Measurements from ENCODE around the gene TCEAL3. TPM values are rescaled to one million over a fixed set of nuclear protein-coding genes. Genes with fewer than 3 reads are reported as not detected.
A peak's percentile ranks its signal among the peaks of the same experiment; 100 is the strongest.

TCEAL3 gene
- total RNA-seq, 4 donors from 2014 or later: 3.4 to 16.7 (median 12.4) TPM

- intact Hi-C loops (cut with DNase I; ENCODE audit: low total_unique reads) (no loop called here), in situ Hi-C loops (cut with MboI; ENCODE audit: low pct_ligation_motif_present in 1 of 4, low pct_unique_long_range_greater_than_20kb in 1 of 4, low sequenced_read_pairs in 3 of 4) (no loop called here)
- peak overlapping the region; percentile 50 to 77 (median 54) for H3K4me3 ChIP-seq
- H3K4me1 ChIP-seq: no peaks in the 10 kb centered on the region
- H3K27ac ChIP-seq: peak overlapping the region; percentile 81 to 88 (median 86)
- H3K27me3 ChIP-seq: no peaks in the 10 kb centered on the region
- H3K36me3 ChIP-seq: no peaks in the 10 kb centered on the region
- no peak for TF ChIP-seq POLR2AphosphoS5 (IDR thresholded peaks at IDR 0.05)
- H3K9me3 ChIP-seq: no peaks in the 10 kb centered on the region
- DNase-seq: no peak
- WGBS, 2 donors (ENCODE audit: low coverage in 1 of 2): 40% methylated on average over 21 of the region's 21 CpGs; no CpG with 5 or more reads in 1 of the 2 donors
These were observed 672 bp downstream of the TCEAL3 start for GRCh38 chrX:103608306-103608963.

- no peak overlapping the region for H3K27ac ChIP-seq
- DNase-seq: no peak
- no peak for TF ChIP-seq POLR2A (IDR thresholded peaks at IDR 0.05)
- TF ChIP-seq POLR2AphosphoS5 (IDR thresholded peaks at IDR 0.05): no peak
- TF ChIP-seq CTCF (IDR thresholded peaks at IDR 0.05): no peak
- no peak for TF ChIP-seq EP300 (IDR thresholded peaks at IDR 0.05; ENCODE audit: low read depth)
- H3K4me1 ChIP-seq: no peaks in the 10 kb centered on the region
- intact Hi-C loops (cut with DNase I; ENCODE audit: low total_unique reads) (no loop called here), in situ Hi-C loops (cut with MboI; ENCODE audit: low pct_ligation_motif_present in 1 of 4, low pct_unique_long_range_greater_than_20kb in 1 of 4, low sequenced_read_pairs in 3 of 4) (no loop called here)
- H3K36me3 ChIP-seq: no peaks in the 10 kb centered on the region
- 56% methylated on average over 1 of the region's 1 CpG; no CpG with 5 or more reads in 1 of the 2 donors for WGBS, 2 donors (ENCODE audit: low coverage in 1 of 2)
- no peaks in the 10 kb centered on the region for H3K9me3 ChIP-seq
- H3K27me3 ChIP-seq: no peaks in the 10 kb centered on the region
- no peak overlapping the region for H3K4me3 ChIP-seq
These were observed 2.5 kb downstream of the TCEAL3 start for GRCh38 chrX:103610282-103610681.

GRCh38 chrX:103613362-103613890 lies 5.7 kb downstream of the TCEAL3 start:
- H3K36me3 ChIP-seq: no peaks in the 10 kb centered on the region
- TF ChIP-seq POLR2AphosphoS5 (IDR thresholded peaks at IDR 0.05): no peak
- no peak for TF ChIP-seq POLR2A (IDR thresholded peaks at IDR 0.05)
- no peak for TF ChIP-seq EP300 (IDR thresholded peaks at IDR 0.05; ENCODE audit: low read depth)
- TF ChIP-seq CTCF (IDR thresholded peaks at IDR 0.05): no peak
- WGBS, 2 donors (ENCODE audit: low coverage in 1 of 2): 51 to 71% methylated on average over 1 of the region's 1 CpG
- intact Hi-C loops (cut with DNase I; ENCODE audit: low total_unique reads): no loop called here
- H3K4me3 ChIP-seq: no peak overlapping the region
- no peaks in the 10 kb centered on the region for H3K9me3 ChIP-seq
- no peak overlapping the region for H3K27ac ChIP-seq
- in situ Hi-C loops (cut with MboI; ENCODE audit: low pct_ligation_motif_present in 1 of 4, low pct_unique_long_range_greater_than_20kb in 1 of 4, low sequenced_read_pairs in 3 of 4): no loop called here
- H3K27me3 ChIP-seq: no peaks in the 10 kb centered on the region
- H3K4me1 ChIP-seq: no peaks in the 10 kb centered on the region
- no peak for DNase-seq

- H3K4me3 ChIP-seq: no peak overlapping the region
- no peaks in the 10 kb centered on the region for H3K36me3 ChIP-seq
- no peaks in the 10 kb centered on the region for H3K27me3 ChIP-seq
- intact Hi-C loops (cut with DNase I; ENCODE audit: low total_unique reads) (loop anchor here (1.0 kb wide), 2 partner anchors 19 to 24 kb away; no protein-coding TSS in a partner anchor), in situ Hi-C loops (cut with MboI; ENCODE audit: low pct_ligation_motif_present in 1 of 4, low pct_unique_long_range_greater_than_20kb in 1 of 4, low sequenced_read_pairs in 3 of 4) (no loop called here)
- no peaks in the 10 kb centered on the region for H3K9me3 ChIP-seq
- no peak for DNase-seq
- TF ChIP-seq EP300 (IDR thresholded peaks at IDR 0.05; ENCODE audit: low read depth) (no peak), POLR2AphosphoS5 (IDR thresholded peaks at IDR 0.05) (no peak), POLR2A (IDR thresholded peaks at IDR 0.05) (no peak)
- no peaks in the 10 kb centered on the region for H3K4me1 ChIP-seq
- H3K27ac ChIP-seq: no peak overlapping the region
- 65% methylated on average over 1 of the region's 1 CpG; no CpG with 5 or more reads in 1 of the 2 donors for WGBS, 2 donors (ENCODE audit: low coverage in 1 of 2)
These were observed 7.2 kb downstream of the TCEAL3 start for GRCh38 chrX:103614999-103615398.

DNA sequence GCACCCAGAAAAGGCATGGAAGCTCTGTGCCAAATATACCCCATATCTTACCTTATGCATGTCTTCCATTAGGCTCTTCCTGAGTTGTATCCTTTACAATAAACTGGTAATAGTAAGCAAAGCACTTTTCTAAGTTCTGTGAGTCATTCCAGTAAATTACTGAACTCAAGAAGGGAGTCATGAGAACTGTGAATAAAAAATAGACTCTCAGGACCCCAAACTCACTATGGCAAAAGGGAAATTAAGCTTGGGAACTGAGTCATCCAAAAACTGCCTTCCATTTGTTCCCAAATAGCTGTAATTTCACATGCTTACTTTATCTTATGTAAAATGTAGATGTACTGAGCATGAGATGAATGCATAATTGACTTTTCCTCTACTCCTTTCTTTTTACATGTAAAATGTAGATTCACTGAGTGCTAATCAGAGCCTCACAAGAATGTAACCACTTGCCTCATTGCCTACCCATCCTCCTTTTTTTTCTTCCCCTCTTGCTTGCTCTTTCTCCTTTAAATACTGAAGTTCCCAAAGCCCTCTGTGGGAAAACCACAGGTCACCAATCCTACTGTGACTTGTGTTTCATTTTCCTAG lies 8.1 kb downstream of the TCEAL3 start:
- intact Hi-C loops (cut with DNase I; ENCODE audit: low total_unique reads): no loop called here
- no peaks in the 10 kb centered on the region for H3K4me1 ChIP-seq
- H3K27ac ChIP-seq: no peak overlapping the region
- H3K27me3 ChIP-seq: no peaks in the 10 kb centered on the region
- H3K36me3 ChIP-seq: no peaks in the 10 kb centered on the region
- no peak overlapping the region for H3K4me3 ChIP-seq
- H3K9me3 ChIP-seq: no peaks in the 10 kb centered on the region
- TF ChIP-seq CTCF (IDR thresholded peaks at IDR 0.05) (no peak), EP300 (IDR thresholded peaks at IDR 0.05; ENCODE audit: low read depth) (no peak), POLR2AphosphoS5 (IDR thresholded peaks at IDR 0.05) (no peak), POLR2A (IDR thresholded peaks at IDR 0.05) (no peak)
- in situ Hi-C loops (cut with MboI; ENCODE audit: low pct_ligation_motif_present in 1 of 4, low pct_unique_long_range_greater_than_20kb in 1 of 4, low sequenced_read_pairs in 3 of 4): no loop called here
- DNase-seq: no peak
